Measurements from ENCODE around the gene NT5C1A. TPM values are rescaled to one million over a fixed set of nuclear protein-coding genes. Genes with fewer than 3 reads are reported as not detected.

The NT5C1A gene
- polyA plus RNA-seq, 1 donor from 2014 or later, result not detected

DNA sequence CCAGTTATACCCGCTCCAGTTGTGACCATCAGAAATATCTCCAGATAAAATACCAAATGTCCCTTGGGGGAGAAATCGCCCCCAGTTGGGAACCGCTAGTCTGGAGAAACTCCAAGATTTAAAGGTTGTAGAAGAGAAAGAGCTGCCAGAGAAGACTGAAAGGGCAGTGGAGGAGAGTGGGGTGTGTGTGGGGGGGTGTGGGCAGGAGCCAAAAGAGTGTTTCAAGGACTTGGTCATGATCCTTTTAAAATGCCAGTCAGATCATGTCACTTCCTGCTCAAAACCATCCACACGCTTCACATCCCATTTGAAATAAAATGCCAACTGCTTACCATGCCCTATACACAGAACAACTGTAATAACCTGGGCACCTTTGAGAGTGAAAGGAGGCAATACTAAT, 29.1 kb downstream of the NT5C1A start:
- no peak overlapping the region for H3K9ac ChIP-seq (ENCODE audit: low read length)
- no peaks in the 10 kb centered on the region for H3K79me2 ChIP-seq (replicated peaks; ENCODE audit: insufficient read depth, low read length)
- no peak overlapping the region for H3K27ac ChIP-seq (ENCODE audit: low read length)
- TF ChIP-seq EZH2 (IDR thresholded peaks at IDR 0.05; ENCODE audit: borderline replicate concordance, insufficient read depth, low read length, poor library complexity, severe bottlenecking), result no peak
- TF ChIP-seq, protein P1, sequence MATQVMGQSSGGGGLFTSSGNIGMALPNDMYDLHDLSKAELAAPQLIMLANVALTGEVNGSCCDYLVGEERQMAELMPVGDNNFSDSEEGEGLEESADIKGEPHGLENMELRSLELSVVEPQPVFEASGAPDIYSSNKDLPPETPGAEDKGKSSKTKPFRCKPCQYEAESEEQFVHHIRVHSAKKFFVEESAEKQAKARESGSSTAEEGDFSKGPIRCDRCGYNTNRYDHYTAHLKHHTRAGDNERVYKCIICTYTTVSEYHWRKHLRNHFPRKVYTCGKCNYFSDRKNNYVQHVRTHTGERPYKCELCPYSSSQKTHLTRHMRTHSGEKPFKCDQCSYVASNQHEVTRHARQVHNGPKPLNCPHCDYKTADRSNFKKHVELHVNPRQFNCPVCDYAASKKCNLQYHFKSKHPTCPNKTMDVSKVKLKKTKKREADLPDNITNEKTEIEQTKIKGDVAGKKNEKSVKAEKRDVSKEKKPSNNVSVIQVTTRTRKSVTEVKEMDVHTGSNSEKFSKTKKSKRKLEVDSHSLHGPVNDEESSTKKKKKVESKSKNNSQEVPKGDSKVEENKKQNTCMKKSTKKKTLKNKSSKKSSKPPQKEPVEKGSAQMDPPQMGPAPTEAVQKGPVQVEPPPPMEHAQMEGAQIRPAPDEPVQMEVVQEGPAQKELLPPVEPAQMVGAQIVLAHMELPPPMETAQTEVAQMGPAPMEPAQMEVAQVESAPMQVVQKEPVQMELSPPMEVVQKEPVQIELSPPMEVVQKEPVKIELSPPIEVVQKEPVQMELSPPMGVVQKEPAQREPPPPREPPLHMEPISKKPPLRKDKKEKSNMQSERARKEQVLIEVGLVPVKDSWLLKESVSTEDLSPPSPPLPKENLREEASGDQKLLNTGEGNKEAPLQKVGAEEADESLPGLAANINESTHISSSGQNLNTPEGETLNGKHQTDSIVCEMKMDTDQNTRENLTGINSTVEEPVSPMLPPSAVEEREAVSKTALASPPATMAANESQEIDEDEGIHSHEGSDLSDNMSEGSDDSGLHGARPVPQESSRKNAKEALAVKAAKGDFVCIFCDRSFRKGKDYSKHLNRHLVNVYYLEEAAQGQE (IDR thresholded peaks at IDR 0.05; ENCODE audit: borderline replicate concordance), result no peak
- TF ChIP-seq RAD21 (conservative IDR thresholded peaks at IDR 0.05), result no peak
- no peak for TF ChIP-seq POLR2AphosphoS5 (IDR thresholded peaks at IDR 0.05)
- H3K36me3 ChIP-seq (ENCODE audit: insufficient read depth, low read length), result no peaks in the 10 kb centered on the region
- no peaks in the 10 kb centered on the region for H3F3A ChIP-seq (ENCODE audit: insufficient read depth, low read length, poor library complexity, severe bottlenecking)
- peaks cover 30% of the 10 kb centered on the region for H3K27me3 ChIP-seq (ENCODE audit: insufficient read depth, low read depth, low read length)
- H3K9me2 ChIP-seq (ENCODE audit: insufficient read depth, low read length), result no peaks in the 10 kb centered on the region
- H2AFZ ChIP-seq (ENCODE audit: low read depth, low read length), result no peak overlapping the region
- H4K20me1 ChIP-seq (ENCODE audit: insufficient read depth), result no peaks in the 10 kb centered on the region
- H3K4me3 ChIP-seq (ENCODE audit: low read length), result no peak overlapping the region
- H3K9me3 ChIP-seq (ENCODE audit: low read length), result no peaks in the 10 kb centered on the region
- H3K4me2 ChIP-seq (ENCODE audit: low read length), result no peak overlapping the region

DNA sequence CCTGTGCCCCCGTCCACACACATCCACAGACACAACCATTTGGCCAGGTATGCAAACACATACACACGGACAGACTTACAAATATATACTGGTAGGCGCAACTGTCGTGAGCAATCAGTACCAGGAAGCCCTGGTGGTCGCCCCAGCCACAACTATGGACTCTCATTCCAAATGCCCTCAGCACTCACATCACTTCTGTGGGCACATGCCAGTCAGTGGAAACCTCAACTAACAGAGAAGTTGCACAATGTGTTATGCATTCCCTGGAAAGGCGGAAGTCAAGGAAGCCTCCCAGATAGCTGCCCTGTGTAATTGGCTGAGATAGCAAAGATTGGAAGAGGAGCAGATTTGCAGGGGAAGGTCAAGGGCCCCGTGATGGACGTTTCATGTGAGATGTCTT, 31.0 kb downstream of the NT5C1A start:
- Histone ChIP-seq H3K36me3 (ENCODE audit: insufficient read depth, low read length) (no peaks in the 10 kb centered on the region), H3K9me2 (ENCODE audit: insufficient read depth, low read length) (no peaks in the 10 kb centered on the region)
- TF ChIP-seq, protein P2, sequence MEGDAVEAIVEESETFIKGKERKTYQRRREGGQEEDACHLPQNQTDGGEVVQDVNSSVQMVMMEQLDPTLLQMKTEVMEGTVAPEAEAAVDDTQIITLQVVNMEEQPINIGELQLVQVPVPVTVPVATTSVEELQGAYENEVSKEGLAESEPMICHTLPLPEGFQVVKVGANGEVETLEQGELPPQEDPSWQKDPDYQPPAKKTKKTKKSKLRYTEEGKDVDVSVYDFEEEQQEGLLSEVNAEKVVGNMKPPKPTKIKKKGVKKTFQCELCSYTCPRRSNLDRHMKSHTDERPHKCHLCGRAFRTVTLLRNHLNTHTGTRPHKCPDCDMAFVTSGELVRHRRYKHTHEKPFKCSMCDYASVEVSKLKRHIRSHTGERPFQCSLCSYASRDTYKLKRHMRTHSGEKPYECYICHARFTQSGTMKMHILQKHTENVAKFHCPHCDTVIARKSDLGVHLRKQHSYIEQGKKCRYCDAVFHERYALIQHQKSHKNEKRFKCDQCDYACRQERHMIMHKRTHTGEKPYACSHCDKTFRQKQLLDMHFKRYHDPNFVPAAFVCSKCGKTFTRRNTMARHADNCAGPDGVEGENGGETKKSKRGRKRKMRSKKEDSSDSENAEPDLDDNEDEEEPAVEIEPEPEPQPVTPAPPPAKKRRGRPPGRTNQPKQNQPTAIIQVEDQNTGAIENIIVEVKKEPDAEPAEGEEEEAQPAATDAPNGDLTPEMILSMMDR (IDR thresholded peaks at IDR 0.05; ENCODE audit: poor library complexity, severe bottlenecking), result no peak
- TF ChIP-seq RAD21 (conservative IDR thresholded peaks at IDR 0.05) (no peak), EP300 (conservative IDR thresholded peaks at IDR 0.05; ENCODE audit: poor library complexity, severe bottlenecking) (no peak), MXI1 (conservative IDR thresholded peaks at IDR 0.05; ENCODE audit: poor library complexity, severe bottlenecking) (no peak), EZH2 (IDR thresholded peaks at IDR 0.05; ENCODE audit: borderline replicate concordance, insufficient read depth, low read length, poor library complexity, severe bottlenecking) (no peak), POLR2AphosphoS5 (IDR thresholded peaks at IDR 0.05) (no peak), TAF1 (IDR thresholded peaks at IDR 0.05; ENCODE audit: low read depth) (no peak), SMC3 (conservative IDR thresholded peaks at IDR 0.05; ENCODE audit: poor library complexity) (no peak)
- TF ChIP-seq, protein P1 (IDR thresholded peaks at IDR 0.05; ENCODE audit: borderline replicate concordance), result no peak

More for the DNA sequence above, 31.0 kb downstream of the NT5C1A start:
- H3K9me3 ChIP-seq (ENCODE audit: low read length), result no peaks in the 10 kb centered on the region
- H3K27me3 ChIP-seq (ENCODE audit: insufficient read depth, low read depth, low read length), result peaks cover 38% of the 10 kb centered on the region
- H3K9ac ChIP-seq (ENCODE audit: low read length), result no peak overlapping the region
- no peak overlapping the region for H3K27ac ChIP-seq (ENCODE audit: low read length)
- H4K20me1 ChIP-seq (ENCODE audit: insufficient read depth), result no peaks in the 10 kb centered on the region
- no peak overlapping the region for H2AFZ ChIP-seq (ENCODE audit: low read depth, low read length)
- H3K4me2 ChIP-seq (ENCODE audit: low read length), result no peak overlapping the region
- no peak overlapping the region for H3K4me3 ChIP-seq (ENCODE audit: low read length)
- H3K79me2 ChIP-seq (replicated peaks; ENCODE audit: insufficient read depth, low read length), result no peaks in the 10 kb centered on the region
- no peaks in the 10 kb centered on the region for H3F3A ChIP-seq (ENCODE audit: insufficient read depth, low read length, poor library complexity, severe bottlenecking)
